Muscle layer of colon (tissue), 2 donors: Measurements from ENCODE around the gene EML5.

ENCODE experiments used
- H3K27ac ChIP-seq: one replicate; pipeline ENCODE4 v1.7.0; 2013; ENCODE audit warnings: low read depth, mild to moderate bottlenecking, low read length, moderate library complexity
- H3K27me3 ChIP-seq, 2 donors: one replicate each; pipeline ENCODE4 v1.7.0; 2013; ENCODE audit warnings: low read length in 2 of 2, mild to moderate bottlenecking in 2 of 2; ENCODE audit not compliant: insufficient read depth in 2 of 2, control insufficient read depth in 1 of 2
- H3K36me3 ChIP-seq: one replicate; pipeline ENCODE4 v1.7.0; 2013; ENCODE audit warnings: mild to moderate bottlenecking, low read length; ENCODE audit not compliant: insufficient read depth
- H3K4me1 ChIP-seq: one replicate; pipeline ENCODE4 v1.7.0; 2013; ENCODE audit warnings: mild to moderate bottlenecking, low read length; ENCODE audit not compliant: insufficient read depth
- H3K4me3 ChIP-seq, 2 donors: one replicate each; pipeline ENCODE4 v1.7.0; 2013; ENCODE audit warnings: low read length in 2 of 2, low read depth in 1 of 2, mild to moderate bottlenecking in 1 of 2, moderate library complexity in 1 of 2
- H3K9ac ChIP-seq: one replicate; pipeline ENCODE4 v1.7.0; 2013; ENCODE audit warnings: low read length
- H3K9me3 ChIP-seq: one replicate; pipeline ENCODE4 v1.7.0; 2013; ENCODE audit warnings: mild to moderate bottlenecking, low read length
- donor health status: abdominal sarcoma.
- donor health status: Adenocarcinoma of cecum.

EML5 gene

DNA sequence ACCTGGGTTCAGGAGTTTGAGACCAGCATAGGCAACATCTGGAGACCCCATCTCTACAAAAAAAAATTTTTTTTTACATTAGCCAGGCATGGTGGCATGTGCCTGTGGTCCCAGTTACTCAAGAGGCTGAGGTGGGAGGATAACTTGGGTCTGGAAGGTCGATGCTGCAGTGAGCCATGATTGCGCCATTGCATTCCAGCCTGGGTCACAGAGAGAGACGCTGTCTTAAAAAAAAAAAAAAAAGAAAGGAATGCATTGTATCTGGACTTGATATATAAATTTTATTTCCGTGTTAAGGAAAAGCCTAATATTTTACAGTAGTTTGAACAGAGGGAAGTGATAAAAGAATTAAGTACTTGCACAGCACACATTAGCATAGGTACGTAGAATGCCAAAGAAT lies 132.7 kb downstream of the EML5 start:
- Histone ChIP-seq H3K27ac (no peak overlapping the region), H3K36me3 (no peaks in the 10 kb centered on the region), H3K27me3 (no peaks in the 10 kb centered on the region), H3K4me3 (no peak overlapping the region), H3K9me3 (no peaks in the 10 kb centered on the region), H3K9ac (no peak overlapping the region), H3K4me1 (no peaks in the 10 kb centered on the region)

DNA sequence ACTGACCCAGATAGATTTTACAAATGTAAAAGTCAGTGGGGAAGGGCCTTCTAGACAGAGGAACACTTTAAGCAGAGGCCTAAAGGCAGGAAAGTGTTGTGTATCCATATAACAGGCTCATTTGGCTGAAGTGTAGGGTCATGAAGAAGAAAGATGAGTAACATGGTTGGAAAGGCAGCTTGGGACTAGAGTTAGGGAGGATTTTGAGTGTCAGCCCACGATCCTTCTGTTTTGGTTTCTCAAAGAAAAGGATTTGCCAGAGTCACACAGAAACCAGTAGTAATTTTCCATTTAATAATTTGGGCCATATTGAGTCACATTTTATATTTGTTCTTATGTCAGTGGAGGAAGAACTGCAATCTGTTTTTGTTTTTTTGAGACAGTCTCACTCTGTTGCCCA lies 153.5 kb downstream of the EML5 start:
- Histone ChIP-seq H3K36me3 (no peaks in the 10 kb centered on the region), H3K4me1 (no peaks in the 10 kb centered on the region), H3K27me3 (no peaks in the 10 kb centered on the region), H3K4me3 (no peak overlapping the region), H3K9ac (no peak overlapping the region), H3K27ac (no peak overlapping the region), H3K9me3 (no peaks in the 10 kb centered on the region)

DNA sequence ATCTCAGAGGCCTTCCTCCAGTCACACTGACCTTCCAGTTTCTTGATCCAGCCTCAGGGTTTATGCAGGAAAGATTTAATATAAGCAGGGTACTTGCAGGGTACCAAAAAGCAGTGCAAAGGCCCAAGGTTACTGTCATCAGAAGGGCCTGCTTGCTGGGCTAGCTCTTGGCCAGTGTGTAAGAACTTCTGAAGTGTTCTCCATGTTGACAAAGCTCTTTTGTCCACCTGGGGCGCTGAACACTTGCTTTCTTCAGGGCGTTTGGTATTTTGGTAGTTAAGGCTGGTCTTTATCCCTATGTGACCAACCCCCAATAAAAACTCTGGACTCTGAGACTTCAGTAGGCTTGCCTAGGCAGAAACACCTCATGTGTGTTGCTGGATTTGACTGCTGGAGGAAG lies 160.2 kb downstream of the EML5 start:
- Histone ChIP-seq H3K27me3 (no peaks in the 10 kb centered on the region), H3K4me3 (no peak overlapping the region), H3K36me3 (no peaks in the 10 kb centered on the region), H3K4me1 (no peaks in the 10 kb centered on the region), H3K27ac (no peak overlapping the region), H3K9ac (no peak overlapping the region), H3K9me3 (no peaks in the 10 kb centered on the region)

DNA sequence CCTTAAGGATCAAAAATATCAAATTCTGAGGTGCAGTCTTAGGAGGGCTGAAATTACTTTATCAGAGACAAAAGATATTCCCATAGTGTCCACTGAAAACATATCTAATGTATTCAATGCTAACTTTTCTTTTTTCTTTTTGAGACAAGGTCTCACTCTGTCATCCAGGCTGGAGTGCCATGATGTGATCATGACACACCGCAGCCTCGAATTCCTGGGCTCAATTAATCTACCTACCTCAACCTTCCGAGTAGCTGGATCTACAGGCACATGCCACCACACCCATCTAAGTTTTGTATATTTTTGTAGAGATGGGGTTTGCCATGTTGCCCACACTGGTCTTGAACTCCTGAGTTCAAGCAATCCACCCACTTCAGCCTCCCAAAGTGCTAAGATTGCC lies 161.7 kb downstream of the EML5 start:
- Histone ChIP-seq H3K9me3 (no peaks in the 10 kb centered on the region), H3K9ac (no peak overlapping the region), H3K4me3 (no peak overlapping the region), H3K4me1 (no peaks in the 10 kb centered on the region), H3K36me3 (no peaks in the 10 kb centered on the region), H3K27me3 (no peaks in the 10 kb centered on the region), H3K27ac (no peak overlapping the region)

DNA sequence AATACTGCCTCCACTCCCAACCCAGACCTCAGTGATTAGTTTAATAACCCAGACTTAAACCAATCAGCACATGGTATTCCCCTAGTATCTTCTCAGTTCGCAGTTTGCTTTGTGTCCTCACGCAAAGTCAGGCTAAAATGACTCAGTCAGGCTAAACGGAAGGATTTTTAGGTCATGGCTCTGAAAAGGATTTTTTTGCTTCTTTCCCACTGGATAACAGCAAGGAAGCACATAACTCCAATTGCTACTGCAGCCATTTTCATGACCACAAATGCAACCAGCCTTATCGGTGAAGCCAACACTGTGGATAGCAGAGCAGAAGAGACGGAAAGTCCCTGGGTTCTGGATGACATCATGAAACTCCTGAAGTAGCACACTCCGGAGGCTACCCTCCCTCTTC lies 162.2 kb downstream of the EML5 start:
- no peak overlapping the region for H3K27ac ChIP-seq
- H3K9me3 ChIP-seq: no peaks in the 10 kb centered on the region
- no peaks in the 10 kb centered on the region for H3K4me1 ChIP-seq
- no peaks in the 10 kb centered on the region for H3K27me3 ChIP-seq
- H3K4me3 ChIP-seq: no peak overlapping the region
- H3K9ac ChIP-seq: no peak overlapping the region
- H3K36me3 ChIP-seq: no peaks in the 10 kb centered on the region

DNA sequence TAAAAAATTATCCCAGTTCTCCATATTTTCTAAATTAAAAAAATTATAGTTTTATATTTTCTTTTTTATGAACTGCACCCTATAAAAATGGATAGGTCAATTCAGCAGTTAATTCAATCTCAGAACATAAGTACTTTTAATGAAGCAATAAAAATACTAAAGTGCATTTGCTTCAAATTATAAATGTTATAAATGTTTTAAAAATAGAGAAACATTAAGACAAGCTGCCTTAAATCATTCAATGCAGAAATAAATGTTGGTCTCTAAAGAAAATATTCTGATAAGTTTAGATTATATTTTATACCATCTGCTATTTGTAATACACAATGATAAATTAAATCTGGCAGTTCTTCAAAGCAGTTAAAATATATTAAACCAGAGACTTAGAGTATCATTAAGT lies 164.3 kb downstream of the EML5 start:
- peaks cover 7% of the 10 kb centered on the region for H3K36me3 ChIP-seq
- no peaks in the 10 kb centered on the region for H3K4me1 ChIP-seq
- no peak overlapping the region for H3K27ac ChIP-seq
- no peaks in the 10 kb centered on the region for H3K27me3 ChIP-seq
- H3K9me3 ChIP-seq: no peaks in the 10 kb centered on the region
- no peak overlapping the region for H3K9ac ChIP-seq
- no peak overlapping the region for H3K4me3 ChIP-seq

DNA sequence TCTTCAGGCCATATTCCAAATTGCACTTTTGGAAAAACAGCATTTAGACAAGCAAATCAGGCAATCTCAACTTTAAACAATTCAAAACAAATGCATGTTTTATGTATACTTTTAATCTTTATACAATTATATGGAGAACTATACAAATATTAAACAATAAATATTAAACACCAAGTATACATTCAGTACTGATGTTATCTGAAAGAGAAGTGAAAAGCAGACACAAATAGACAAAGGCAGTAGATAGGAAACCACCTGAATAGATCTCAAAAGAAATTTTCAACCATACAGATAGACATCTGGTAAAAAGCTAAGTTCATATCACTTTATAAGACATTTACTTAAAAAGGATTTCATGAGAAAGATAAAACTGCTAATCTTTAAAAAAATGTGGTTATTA lies 164.7 kb downstream of the EML5 start:
- no peaks in the 10 kb centered on the region for H3K9me3 ChIP-seq
- no peaks in the 10 kb centered on the region for H3K27me3 ChIP-seq
- no peaks in the 10 kb centered on the region for H3K4me1 ChIP-seq
- H3K27ac ChIP-seq: no peak overlapping the region
- peaks cover 7% of the 10 kb centered on the region for H3K36me3 ChIP-seq
- H3K9ac ChIP-seq: no peak overlapping the region
- H3K4me3 ChIP-seq: no peak overlapping the region

DNA sequence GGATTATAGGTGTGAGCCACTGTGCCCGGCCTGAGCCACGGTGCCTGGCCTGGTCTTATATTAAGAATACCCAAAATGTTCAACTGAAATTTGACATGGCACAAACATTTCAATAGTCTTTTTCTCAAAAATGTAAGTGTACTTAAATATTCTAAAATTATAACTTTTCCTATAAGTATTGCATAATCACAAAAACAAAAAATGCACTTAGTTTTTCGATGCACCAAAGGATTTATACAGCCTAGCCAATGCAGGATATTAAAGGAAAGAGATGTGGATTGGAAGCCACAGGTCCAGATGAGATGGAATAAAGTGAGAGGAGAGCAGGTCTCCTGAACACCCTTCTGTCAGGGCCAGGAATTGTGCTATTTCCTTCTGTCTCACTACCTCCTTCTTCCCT lies 167.1 kb downstream of the EML5 start:
- H3K27me3 ChIP-seq: no peaks in the 10 kb centered on the region
- no peak overlapping the region for H3K27ac ChIP-seq
- no peak overlapping the region for H3K9ac ChIP-seq
- H3K36me3 ChIP-seq: peaks cover 7% of the 10 kb centered on the region
- H3K9me3 ChIP-seq: no peaks in the 10 kb centered on the region
- H3K4me1 ChIP-seq: no peaks in the 10 kb centered on the region
- H3K4me3 ChIP-seq: no peak overlapping the region

DNA sequence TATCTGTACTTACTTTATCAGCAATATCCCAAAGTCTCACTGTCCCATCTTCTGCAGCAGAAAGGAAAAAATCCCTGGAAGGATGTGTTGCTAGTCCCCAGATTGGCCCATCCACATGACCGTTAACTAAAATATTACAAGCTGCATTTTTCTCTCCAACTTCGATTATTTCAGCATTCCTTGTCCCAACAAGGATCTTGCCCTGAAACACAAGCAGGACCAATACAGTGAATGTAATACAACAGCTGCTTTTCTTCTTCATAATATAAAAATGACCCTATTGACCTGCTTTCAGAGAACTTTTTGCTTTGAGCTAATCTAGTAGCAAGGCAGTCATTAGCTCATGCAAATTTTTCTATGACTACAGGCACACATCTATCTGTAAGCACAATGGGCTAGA lies 171.7 kb downstream of the EML5 start:
- Histone ChIP-seq H3K9me3 (no peaks in the 10 kb centered on the region), H3K27ac (no peak overlapping the region), H3K9ac (no peak overlapping the region), H3K4me1 (no peaks in the 10 kb centered on the region), H3K4me3 (no peak overlapping the region), H3K36me3 (peaks cover 7% of the 10 kb centered on the region), H3K27me3 (no peaks in the 10 kb centered on the region)

DNA sequence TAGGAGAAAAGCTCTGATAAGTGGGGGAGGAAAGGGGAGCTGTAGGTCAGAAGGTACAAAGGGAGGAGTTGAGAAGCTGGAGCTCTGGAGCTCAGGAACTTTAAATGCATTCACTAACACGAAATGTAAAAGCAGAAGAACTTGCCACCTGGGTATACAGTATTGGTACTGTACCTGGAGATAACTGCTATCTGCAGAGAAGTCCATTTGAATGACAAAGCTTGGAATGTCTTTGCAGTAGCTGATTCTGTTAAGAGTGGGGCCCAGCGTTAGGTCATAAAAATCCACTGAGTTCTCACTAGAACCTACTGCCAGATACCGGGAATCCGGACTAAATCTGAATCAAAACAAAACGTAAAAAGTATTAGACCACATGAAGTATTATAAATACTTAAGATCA lies 174.3 kb downstream of the EML5 start:
- Histone ChIP-seq H3K4me3 (no peak overlapping the region), H3K36me3 (peaks cover 4% of the 10 kb centered on the region)

DNA sequence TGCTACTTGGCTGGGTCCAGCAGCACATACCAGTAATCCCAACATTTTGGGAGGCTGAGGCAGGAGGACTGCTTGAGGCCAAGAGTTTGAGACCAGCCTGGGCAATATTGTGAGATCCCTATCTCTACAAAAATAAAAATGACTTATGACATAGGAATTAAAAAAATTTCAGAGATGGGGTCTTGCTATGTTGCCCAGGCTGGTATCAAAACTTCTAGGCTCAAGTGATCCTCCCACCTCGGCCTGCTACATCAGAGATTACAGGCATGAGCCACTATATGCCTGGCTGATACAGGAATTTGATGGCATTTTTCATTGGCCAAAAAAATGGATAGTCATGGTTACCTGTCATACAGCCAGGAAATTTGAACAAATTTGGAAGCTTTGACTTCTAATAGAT lies 175.3 kb downstream of the EML5 start:
- Histone ChIP-seq H3K4me3 (no peak overlapping the region), H3K9ac (no peak overlapping the region), H3K36me3 (peaks cover 4% of the 10 kb centered on the region), H3K9me3 (no peaks in the 10 kb centered on the region), H3K27me3 (no peaks in the 10 kb centered on the region), H3K27ac (no peak overlapping the region), H3K4me1 (no peaks in the 10 kb centered on the region)

More for the DNA sequence above, 174.3 kb downstream of the EML5 start:
- no peak overlapping the region for H3K9ac ChIP-seq
- H3K4me1 ChIP-seq: no peaks in the 10 kb centered on the region
- H3K27ac ChIP-seq: no peak overlapping the region
- H3K9me3 ChIP-seq: no peaks in the 10 kb centered on the region
- no peaks in the 10 kb centered on the region for H3K27me3 ChIP-seq

DNA sequence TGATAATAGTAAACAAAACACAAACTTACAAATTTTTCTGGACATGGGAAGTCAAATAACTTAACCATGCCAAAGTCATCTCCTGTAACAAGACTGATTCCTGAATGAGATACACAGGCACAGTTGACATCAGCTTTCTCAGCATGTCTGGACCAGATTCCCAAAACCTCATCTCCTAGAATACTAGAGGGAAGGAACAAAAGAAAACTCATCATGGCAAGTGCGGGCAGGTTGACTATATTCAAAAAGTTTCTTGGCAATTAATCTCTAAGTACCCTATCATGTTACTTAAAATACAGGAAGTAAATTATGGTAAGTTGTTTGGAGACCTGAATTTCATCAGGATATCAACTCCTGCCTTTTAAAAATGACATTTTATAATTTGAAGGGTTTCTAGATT lies 176.1 kb downstream of the EML5 start:
- Histone ChIP-seq H3K36me3 (peaks cover 10% of the 10 kb centered on the region), H3K27ac (no peak overlapping the region), H3K9ac (no peak overlapping the region), H3K4me3 (no peak overlapping the region), H3K9me3 (no peaks in the 10 kb centered on the region), H3K27me3 (no peaks in the 10 kb centered on the region), H3K4me1 (no peaks in the 10 kb centered on the region)
